ENCODE results near the gene BIRC3. TPM values are rescaled to one million over a fixed set of nuclear protein-coding genes. Genes with fewer than 3 reads are reported as not detected.
A peak's percentile ranks its signal among the peaks of the same experiment; 100 is the strongest.

BIRC3 gene
- total RNA-seq, 2 donors from 2014 or later = 5.3 to 13.2 TPM

- DNase-seq (no peak), ATAC-seq (no peak)
- Histone ChIP-seq H3K9me3 (no peaks in the 10 kb centered on the region), H3K27me3 (no peaks in the 10 kb centered on the region), H3K36me3 (replicated peaks in 1 of 2; ENCODE audit: insufficient read depth in 1 of 2, low read depth in 2 of 2) (peaks cover 19 to 21% of the 10 kb centered on the region in 2 donors), H3K4me1 (peaks cover 11% of the 10 kb centered on the region), H3K4me3 (no peak overlapping the region), H3K27ac (no peak overlapping the region)
- intact Hi-C loops (cut with DNase I) = no loop called here
- TF ChIP-seq POLR2A (IDR thresholded peaks at IDR 0.05) = no peak
- TF ChIP-seq, protein P1, sequence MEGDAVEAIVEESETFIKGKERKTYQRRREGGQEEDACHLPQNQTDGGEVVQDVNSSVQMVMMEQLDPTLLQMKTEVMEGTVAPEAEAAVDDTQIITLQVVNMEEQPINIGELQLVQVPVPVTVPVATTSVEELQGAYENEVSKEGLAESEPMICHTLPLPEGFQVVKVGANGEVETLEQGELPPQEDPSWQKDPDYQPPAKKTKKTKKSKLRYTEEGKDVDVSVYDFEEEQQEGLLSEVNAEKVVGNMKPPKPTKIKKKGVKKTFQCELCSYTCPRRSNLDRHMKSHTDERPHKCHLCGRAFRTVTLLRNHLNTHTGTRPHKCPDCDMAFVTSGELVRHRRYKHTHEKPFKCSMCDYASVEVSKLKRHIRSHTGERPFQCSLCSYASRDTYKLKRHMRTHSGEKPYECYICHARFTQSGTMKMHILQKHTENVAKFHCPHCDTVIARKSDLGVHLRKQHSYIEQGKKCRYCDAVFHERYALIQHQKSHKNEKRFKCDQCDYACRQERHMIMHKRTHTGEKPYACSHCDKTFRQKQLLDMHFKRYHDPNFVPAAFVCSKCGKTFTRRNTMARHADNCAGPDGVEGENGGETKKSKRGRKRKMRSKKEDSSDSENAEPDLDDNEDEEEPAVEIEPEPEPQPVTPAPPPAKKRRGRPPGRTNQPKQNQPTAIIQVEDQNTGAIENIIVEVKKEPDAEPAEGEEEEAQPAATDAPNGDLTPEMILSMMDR (IDR thresholded peaks at IDR 0.05) = no peak
- WGBS, 2 donors = 48 to 57% methylated on average over 3 of the region's 3 CpGs
Measured at GRCh38 chr11:102360681-102361080, 43.4 kb downstream of the BIRC3 start.

DNA sequence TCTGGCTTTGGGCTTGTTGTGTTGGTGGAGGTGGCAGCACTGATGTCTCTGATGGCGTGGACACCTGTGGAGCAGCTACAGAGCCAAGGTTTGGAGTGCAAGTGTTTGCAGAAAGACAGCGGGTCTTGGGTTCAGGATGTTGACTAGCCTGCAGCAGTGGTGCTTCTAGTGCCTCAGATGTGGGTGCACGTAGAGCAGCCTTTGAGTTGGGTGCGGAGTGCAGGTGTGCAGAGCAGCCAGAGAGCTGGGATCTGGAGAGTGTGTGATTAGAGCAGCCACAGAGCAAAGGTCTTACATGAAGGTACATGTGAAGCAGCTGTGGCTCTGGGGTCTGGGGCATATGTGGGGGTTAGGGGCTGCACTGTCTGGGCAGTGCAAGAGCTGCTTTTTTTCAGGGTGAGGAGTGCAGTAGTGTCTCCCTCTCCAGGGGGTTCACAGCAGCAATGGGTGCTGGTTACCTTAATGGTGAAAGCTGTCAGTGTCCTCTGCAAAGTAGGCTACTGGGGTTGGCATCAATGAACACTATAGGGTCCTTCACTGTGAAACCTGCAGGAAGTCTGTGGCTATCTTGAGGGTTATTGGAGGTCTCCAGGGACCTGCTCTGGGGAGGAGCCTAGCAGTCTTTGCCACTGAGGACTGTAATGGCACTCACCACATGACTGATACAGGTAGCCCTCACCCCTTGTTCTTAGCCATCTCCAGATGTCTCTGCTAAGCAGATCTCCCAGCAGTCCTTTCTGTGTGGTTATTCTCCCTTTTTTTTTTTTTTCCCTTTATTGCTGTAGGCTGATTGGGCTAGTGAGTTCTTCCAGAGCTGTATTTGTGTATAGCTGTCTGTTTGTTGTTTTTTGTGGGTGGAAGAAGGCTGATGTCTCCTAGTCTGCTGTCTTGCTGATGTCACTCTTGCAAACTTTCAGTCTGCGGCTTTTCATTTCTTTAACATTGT is 44.1 kb downstream of the BIRC3 start:
- H3K27ac ChIP-seq = no peak overlapping the region
- H3K36me3 ChIP-seq (replicated peaks in 1 of 2; ENCODE audit: insufficient read depth in 1 of 2, low read depth in 2 of 2) = peaks cover 19 to 21% of the 10 kb centered on the region in 2 donors
- no peak overlapping the region for H3K4me3 ChIP-seq
- intact Hi-C loops (cut with DNase I) = no loop called here
- H3K27me3 ChIP-seq = no peaks in the 10 kb centered on the region
- TF ChIP-seq, protein P1 (IDR thresholded peaks at IDR 0.05) = no peak
- ATAC-seq = no peak
- peaks cover 11% of the 10 kb centered on the region for H3K4me1 ChIP-seq
- no peak for DNase-seq
- WGBS, 2 donors = 85 to 93% methylated on average over 2 to 5 of the region's 5 CpGs
- no peaks in the 10 kb centered on the region for H3K9me3 ChIP-seq

- ATAC-seq = no peak
- H3K36me3 ChIP-seq (replicated peaks in 1 of 2; ENCODE audit: insufficient read depth in 1 of 2, low read depth in 2 of 2) = peaks cover 13 to 17% of the 10 kb centered on the region in 2 donors
- intact Hi-C loops (cut with DNase I) = no loop called here
- TF ChIP-seq POLR2A (IDR thresholded peaks at IDR 0.05) = no peak
- WGBS, 2 donors = 86 to 88% methylated on average over 1 of the region's 1 CpG
- DNase-seq = no peak
- H3K27ac ChIP-seq = no peak overlapping the region
- H3K4me1 ChIP-seq = peaks cover 8% of the 10 kb centered on the region
- no peaks in the 10 kb centered on the region for H3K27me3 ChIP-seq
- no peaks in the 10 kb centered on the region for H3K9me3 ChIP-seq
- H3K4me3 ChIP-seq = no peak overlapping the region
Measured at GRCh38 chr11:102364991-102365390, 47.7 kb downstream of the BIRC3 start.

DNA sequence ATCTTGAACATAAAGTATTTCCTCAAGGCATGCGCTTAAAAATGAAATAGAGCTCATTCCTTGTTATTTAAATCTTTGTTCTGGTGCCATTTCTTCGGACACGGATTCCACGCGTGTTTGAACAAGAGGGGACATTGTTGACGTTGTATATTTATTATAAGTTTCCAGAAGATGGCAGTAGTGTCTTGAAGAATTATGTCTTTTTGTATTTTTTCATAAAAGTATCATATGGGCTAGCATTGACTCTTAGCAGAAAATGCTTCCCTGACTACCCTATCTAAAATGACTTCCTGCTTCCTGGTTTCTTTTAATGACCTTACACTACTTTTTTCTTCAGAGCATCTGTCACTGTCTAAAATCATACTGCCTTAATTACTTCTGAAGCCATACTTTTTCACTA is 50.1 kb downstream of the BIRC3 start:
- no peak for DNase-seq
- peak; percentile 33 for ATAC-seq
- Histone ChIP-seq H3K36me3 (replicated peaks in 1 of 2; ENCODE audit: insufficient read depth in 1 of 2, low read depth in 2 of 2) (peaks cover 5 to 15% of the 10 kb centered on the region in 2 donors), H3K9me3 (no peaks in the 10 kb centered on the region), H3K4me1 (peaks cover 8% of the 10 kb centered on the region), H3K4me3 (no peak overlapping the region), H3K27me3 (no peaks in the 10 kb centered on the region), H3K27ac (peak overlapping the region in 1 of 4 donors; percentile 56)
- no peak for TF ChIP-seq POLR2A (IDR thresholded peaks at IDR 0.05)
- TF ChIP-seq, protein P1 (IDR thresholded peaks at IDR 0.05) = peak in 4 of 7 experiments; percentile 23 to 36 (median 24)
- intact Hi-C loops (cut with DNase I) = no loop called here
- 19 to 28% methylated on average over 6 of the region's 6 CpGs for WGBS, 2 donors

GRCh38 chr11:102368472-102368871 is 51.2 kb downstream of the BIRC3 start:
- TF ChIP-seq POLR2A (IDR thresholded peaks at IDR 0.05) = no peak
- TF ChIP-seq, protein P1 (IDR thresholded peaks at IDR 0.05) = no peak
- 91 to 94% methylated on average over 3 of the region's 3 CpGs for WGBS, 2 donors
- Histone ChIP-seq H3K9me3 (no peaks in the 10 kb centered on the region), H3K4me1 (peaks cover 8% of the 10 kb centered on the region), H3K27me3 (no peaks in the 10 kb centered on the region), H3K4me3 (no peak overlapping the region), H3K36me3 (replicated peaks in 1 of 2; ENCODE audit: insufficient read depth in 1 of 2, low read depth in 2 of 2) (peaks cover 5 to 15% of the 10 kb centered on the region in 2 donors), H3K27ac (no peak overlapping the region)
- no peak for ATAC-seq
- intact Hi-C loops (cut with DNase I) = no loop called here
- DNase-seq = no peak
